Suppressor macrophage treated with lipopolysaccharide for 4 hours (primary cell): ENCODE results near the gene EOLA1.
"Not testable (repeated sequence)": the region's sequence is repeated elsewhere in the genome, so short reads cannot be mapped to it uniquely, and the experiment has no call there.

Experiments used
- DNase-seq: peaks from one replicate; pipeline ENCODE4 v3.0.0-alpha.2; 2020

Gene EOLA1

GRCh38 chrX:149515954-149516602 lies 24.7 kb upstream of the EOLA1 start:
- no peak for DNase-seq

- DNase-seq, result no peak
Observed at GRCh38 chrX:149516604-149517003, 24.2 kb upstream of the EOLA1 start.

GRCh38 chrX:149517308-149517707 lies 23.5 kb upstream of the EOLA1 start:
- DNase-seq, result no peak

GRCh38 chrX:149518236-149518635 lies 22.6 kb upstream of the EOLA1 start:
- no peak for DNase-seq

- not testable (repeated sequence) for DNase-seq
Observed at GRCh38 chrX:149520636-149521277, 20.1 kb upstream of the EOLA1 start.

GRCh38 chrX:149521438-149521837 lies 19.4 kb upstream of the EOLA1 start:
- DNase-seq, result no peak

GRCh38 chrX:149522916-149523315 lies 17.9 kb upstream of the EOLA1 start:
- DNase-seq, result no peak

GRCh38 chrX:149525389-149525788 lies 15.4 kb upstream of the EOLA1 start:
- DNase-seq, result peak; percentile 52

GRCh38 chrX:149525903-149526302 lies 14.9 kb upstream of the EOLA1 start:
- DNase-seq, result not testable (repeated sequence)

GRCh38 chrX:149526318-149527033 lies 14.3 kb upstream of the EOLA1 start:
- not testable (repeated sequence) for DNase-seq

- DNase-seq, result no peak
Observed at GRCh38 chrX:149527705-149528104, 13.1 kb upstream of the EOLA1 start.

GRCh38 chrX:149528381-149528780 lies 12.4 kb upstream of the EOLA1 start:
- no peak for DNase-seq

- peak; percentile 28 for DNase-seq
Observed at GRCh38 chrX:149531599-149531998, 9.2 kb upstream of the EOLA1 start.

- not testable (repeated sequence) for DNase-seq
Observed at GRCh38 chrX:149532868-149533267, 7.9 kb upstream of the EOLA1 start.

- not testable (repeated sequence) for DNase-seq
Observed at GRCh38 chrX:149533999-149534398, 6.8 kb upstream of the EOLA1 start.

GRCh38 chrX:149534926-149535602 lies 5.7 kb upstream of the EOLA1 start:
- not testable (repeated sequence) for DNase-seq

- DNase-seq, result not testable (repeated sequence)
Observed at GRCh38 chrX:149537474-149537873, 3.3 kb upstream of the EOLA1 start.

GRCh38 chrX:149539283-149540130 lies 1.3 kb upstream of the EOLA1 start:
- DNase-seq, result peak; percentile 81

GRCh38 chrX:149540131-149540620 lies 636 bp upstream of the EOLA1 start:
- peak; percentile 93 for DNase-seq

- no peak for DNase-seq
Observed at GRCh38 chrX:149541521-149542047, 772 bp downstream of the EOLA1 start.

- not testable (repeated sequence) for DNase-seq
Observed at GRCh38 chrX:149545545-149546543, 5.0 kb downstream of the EOLA1 start.
